ENCODE results near the gene FHL2. TPM values are rescaled to one million over a fixed set of nuclear protein-coding genes. Genes with fewer than 3 reads are reported as not detected.

Gene FHL2
- polyA plus RNA-seq, 4 donors, result 31.7 to 80.5 (median 34.1) TPM

DNA sequence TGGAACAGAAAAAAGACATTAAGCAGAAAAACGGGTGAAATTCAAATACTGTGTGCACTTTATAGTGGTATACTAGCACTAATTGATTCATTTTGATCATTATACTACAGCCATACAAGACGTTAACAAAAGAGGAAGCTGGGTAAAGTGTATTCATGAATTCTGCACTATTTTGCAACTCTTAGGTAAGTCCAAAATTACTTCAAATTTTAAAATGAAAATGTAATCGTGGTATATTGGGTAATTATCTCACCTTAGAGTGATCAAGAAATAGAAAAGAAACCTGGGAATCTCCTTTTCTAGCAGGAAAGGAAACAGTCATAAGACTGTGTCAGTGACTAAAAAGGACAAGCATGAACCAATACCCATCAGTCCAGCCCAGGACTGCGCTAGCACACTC lies 74.8 kb downstream of the FHL2 start:
- DNase-seq (ENCODE audit: low read depth in 4 of 4, low spot score in 3 of 4), result no peak

DNA sequence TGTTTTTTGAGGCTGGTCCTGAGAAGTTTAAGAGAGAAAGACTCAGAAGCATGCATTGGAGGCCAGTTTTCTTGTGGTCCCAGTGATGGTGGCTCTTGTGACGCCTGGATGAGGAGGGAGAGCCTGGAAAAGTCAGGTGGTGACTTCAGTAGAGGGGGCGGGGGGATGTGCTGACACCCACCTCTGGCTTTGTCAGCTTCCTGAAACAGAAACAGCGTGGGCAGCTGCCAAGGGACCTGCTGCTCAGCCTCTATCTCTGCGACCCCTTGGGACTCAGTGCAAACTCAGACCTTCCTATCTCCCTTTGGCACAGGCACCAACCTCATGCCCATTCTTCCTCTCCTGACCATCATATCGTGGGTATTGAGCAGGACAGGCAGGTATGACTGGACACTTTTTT lies 75.7 kb downstream of the FHL2 start:
- DNase-seq (ENCODE audit: low read depth in 4 of 4, low spot score in 3 of 4), result no peak

DNA sequence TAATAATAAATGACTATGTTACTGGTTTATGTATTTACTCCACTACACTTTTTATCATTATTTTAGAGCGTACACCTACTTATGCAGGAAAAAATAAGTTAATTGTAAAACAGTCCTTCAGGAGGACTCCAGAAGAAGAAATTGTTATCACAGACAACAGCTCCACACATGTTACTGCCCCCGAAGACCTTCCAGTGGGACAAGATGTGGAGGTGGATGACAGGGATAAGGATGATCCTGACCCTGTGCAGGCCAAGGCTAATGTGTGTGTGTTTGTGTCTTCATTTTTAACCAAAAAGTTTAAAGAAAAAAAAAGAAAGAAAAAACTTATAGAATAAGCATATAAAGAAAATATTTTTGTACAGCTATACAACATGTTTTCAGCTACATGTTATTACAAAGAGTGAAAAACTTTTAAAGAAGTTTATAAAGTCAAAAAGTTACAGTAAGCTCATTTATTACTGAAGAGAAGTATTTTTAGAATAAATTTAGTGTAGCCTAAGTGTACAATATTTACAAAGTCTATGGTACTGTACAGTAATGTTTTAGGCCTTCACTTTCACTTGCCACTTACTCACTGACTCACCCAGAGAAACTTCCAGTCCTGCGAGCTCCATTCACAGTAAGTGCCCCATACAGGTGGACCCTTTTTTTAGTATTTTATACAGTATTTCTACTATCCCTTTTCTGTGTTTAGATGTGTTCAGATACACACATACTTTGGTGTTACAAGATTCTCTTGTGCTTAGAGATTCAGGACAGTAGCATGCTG lies 76.8 kb downstream of the FHL2 start:
- no peak for DNase-seq (ENCODE audit: low read depth in 4 of 4, low spot score in 3 of 4)

DNA sequence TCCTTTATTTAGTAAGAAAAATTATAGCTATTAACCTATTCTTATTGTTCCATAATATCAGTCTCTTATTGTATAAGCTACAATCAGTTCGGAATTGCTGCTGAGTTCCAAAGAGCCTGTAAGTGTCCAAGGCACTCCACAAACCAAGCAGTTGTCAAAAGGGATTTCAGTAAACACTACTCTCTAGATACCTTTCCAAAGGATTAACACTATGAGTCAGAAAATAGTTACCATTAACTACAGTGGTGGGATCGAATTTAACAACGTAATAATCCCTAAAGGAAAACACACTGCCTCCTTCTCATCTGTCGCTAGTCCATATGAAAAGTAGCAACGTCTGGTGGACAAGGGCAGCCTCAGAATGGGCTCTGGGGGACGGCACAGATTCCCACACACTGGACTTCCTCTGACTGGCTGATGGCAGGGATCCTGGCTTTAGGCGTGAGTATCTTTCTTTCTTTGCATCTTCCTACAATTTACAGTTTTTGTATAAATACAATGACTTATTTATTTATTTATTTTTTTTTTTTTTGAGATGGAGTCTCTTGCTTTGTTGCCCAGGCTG lies 78.1 kb downstream of the FHL2 start:
- no peak for DNase-seq (ENCODE audit: low read depth in 4 of 4, low spot score in 3 of 4)

DNA sequence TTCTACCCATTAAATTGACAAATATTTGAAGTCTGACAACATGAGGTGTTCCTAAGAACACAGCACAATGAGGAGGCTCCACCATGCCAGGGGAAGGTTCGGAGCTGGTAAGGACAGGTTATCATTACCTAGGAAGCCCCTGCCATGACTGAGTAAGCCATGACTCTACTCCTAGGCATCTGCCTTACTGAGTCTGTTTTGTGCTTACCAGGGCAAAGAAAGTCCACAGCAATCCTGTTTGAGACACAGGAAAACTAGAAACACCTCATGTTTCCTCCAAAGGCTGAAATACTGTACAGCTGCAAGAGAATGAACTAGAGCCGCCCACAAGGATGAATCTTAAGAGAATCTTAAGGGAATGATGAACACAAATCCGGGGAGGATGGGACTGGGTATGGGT lies 80.9 kb downstream of the FHL2 start:
- no peak for DNase-seq (ENCODE audit: low read depth in 4 of 4, low spot score in 3 of 4)

DNA sequence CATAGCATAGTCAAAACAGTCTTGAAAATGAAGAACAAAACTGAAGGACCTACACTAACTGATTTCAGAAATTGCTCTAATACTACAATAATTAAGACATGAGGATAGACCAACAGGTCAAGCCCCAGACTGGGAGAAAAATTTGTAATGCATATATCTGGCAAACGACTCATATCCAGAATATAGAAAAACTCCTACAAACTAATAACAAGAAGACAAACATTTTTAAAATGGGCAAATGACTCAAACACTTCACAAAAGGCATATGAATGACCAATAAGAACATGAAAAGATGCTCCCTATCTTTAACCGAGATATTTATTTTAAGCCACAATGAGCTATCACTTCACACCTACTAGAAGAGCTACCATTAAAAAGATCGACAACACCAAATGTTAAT lies 83.5 kb downstream of the FHL2 start:
- DNase-seq (ENCODE audit: low read depth in 4 of 4, low spot score in 3 of 4), result no peak

DNA sequence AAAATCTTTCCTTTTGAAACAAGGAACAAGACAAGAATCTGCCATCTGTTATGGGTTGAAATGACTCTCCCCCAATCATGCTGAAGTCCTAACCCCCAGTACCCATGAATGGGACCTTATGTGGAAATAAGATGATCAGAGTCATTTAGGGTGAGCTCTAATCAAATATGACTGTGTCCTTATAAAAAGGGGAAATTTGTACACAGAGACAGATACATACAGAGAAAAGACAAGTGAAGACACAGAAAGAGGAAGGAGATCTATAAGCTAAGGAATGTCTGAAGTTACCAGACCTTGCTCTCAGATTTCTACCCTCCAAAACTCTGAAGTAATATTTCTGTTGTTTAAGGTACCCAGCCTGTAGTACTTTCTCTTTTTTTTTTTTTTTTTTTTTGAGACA lies 85.0 kb downstream of the FHL2 start:
- no peak for DNase-seq (ENCODE audit: low read depth in 4 of 4, low spot score in 3 of 4)

Other genes with a start within 250 kb of the FHL2 start
- under 1 TPM in 3 of 4 donors, not detected in 1; 0.13 to 0.26 (median 0.19) TPM for gene GPR45, start 157.3 kb downstream of the FHL2 start, polyA plus RNA-seq (ENCODE audit: insufficient read length in 4 of 4)
- 10 to 100 TPM; 14.3 to 17.3 (median 15.4) TPM for gene TGFBRAP1, start 69.3 kb downstream of the FHL2 start, polyA plus RNA-seq (ENCODE audit: insufficient read length in 4 of 4)
- 10 to 100 TPM; 24.5 to 28.4 (median 25.4) TPM for gene C2orf49, start 61.5 kb downstream of the FHL2 start, polyA plus RNA-seq (ENCODE audit: insufficient read length in 4 of 4)